H9 (cell line): ENCODE results near the gene IL10. TPM values are rescaled to one million over a fixed set of nuclear protein-coding genes. Genes with fewer than 3 reads are reported as not detected.

Experiments
- DNase-seq: peaks from one replicate; pipeline ENCODE4 v3.0.0-alpha.2; 2017
- H2AFZ ChIP-seq: one replicate; pipeline ENCODE4 v1.6.1; 2013; ENCODE audit warnings: mild to moderate bottlenecking, low read length, control low read depth, moderate library complexity
- H2AK5ac ChIP-seq: 2 replicates; pipeline ENCODE4 v1.6.1; 2013; ENCODE audit warnings: low read length, control low read depth, mixed read lengths; ENCODE audit not compliant: insufficient read length
- H2BK120ac ChIP-seq: one replicate; pipeline ENCODE4 v1.6.1; 2013; ENCODE audit warnings: low read depth, mild to moderate bottlenecking, low read length, control low read depth, inconsistent platforms; ENCODE audit not compliant: poor library complexity, severe bottlenecking
- H2BK12ac ChIP-seq: 2 replicates; pipeline ENCODE4 v1.6.1; 2013; ENCODE audit warnings: low read length, control low read depth, mixed read lengths, low read depth; ENCODE audit not compliant: insufficient read length
- H2BK15ac ChIP-seq: 2 replicates; pipeline ENCODE4 v1.6.1; 2013; ENCODE audit warnings: low read depth, low read length, control low read depth
- H2BK20ac ChIP-seq: one replicate; pipeline ENCODE4 v1.6.1; 2013; ENCODE audit warnings: low read depth, mild to moderate bottlenecking, low read length, control low read depth, inconsistent platforms; ENCODE audit not compliant: poor library complexity, severe bottlenecking
- H2BK5ac ChIP-seq: 2 replicates; pipeline ENCODE4 v1.6.1; 2013; ENCODE audit warnings: low read length, control low read depth, mixed read lengths; ENCODE audit not compliant: insufficient read length
- H3K14ac ChIP-seq: 2 replicates; pipeline ENCODE4 v1.6.1; 2013; ENCODE audit warnings: low read length, control low read depth; ENCODE audit not compliant: insufficient read depth
- H3K18ac ChIP-seq: 2 replicates; pipeline ENCODE4 v1.6.1; 2013; ENCODE audit warnings: low read depth, mild to moderate bottlenecking, mixed read lengths, low read length, control low read depth; ENCODE audit not compliant: insufficient read length
- H3K23ac ChIP-seq: 2 replicates; pipeline ENCODE4 v1.6.1; 2013; ENCODE audit warnings: low read length, control low read depth, mixed read lengths, low read depth; ENCODE audit not compliant: insufficient read length
- H3K23me2 ChIP-seq: 2 replicates; pipeline ENCODE4 v1.6.1; 2013; ENCODE audit warnings: low read depth, mild to moderate bottlenecking, mixed read lengths, low read length, control low read depth; ENCODE audit not compliant: insufficient read length, poor library complexity, severe bottlenecking
- H3K27ac ChIP-seq: 2 replicates; pipeline ENCODE4 v1.5.1; 2013; ENCODE audit warnings: low read length, control low read depth, mixed read lengths, low read depth; ENCODE audit not compliant: insufficient read length
- H3K27me3 ChIP-seq: 2 replicates; pipeline ENCODE4 v1.6.1; 2013; ENCODE audit warnings: low read length, control low read depth, inconsistent platforms; ENCODE audit not compliant: insufficient read depth
- H3K4ac ChIP-seq: 2 replicates; pipeline ENCODE4 v1.6.1; 2013; ENCODE audit warnings: low read depth, mild to moderate bottlenecking, control low read depth, inconsistent platforms, low read length, moderate library complexity
- H3K4me1 ChIP-seq: 2 replicates; pipeline ENCODE4 v1.6.1; 2013; ENCODE audit warnings: low read length, control low read depth, inconsistent platforms; ENCODE audit not compliant: insufficient read depth
- H3K4me2 ChIP-seq: 2 replicates; pipeline ENCODE4 v1.6.1; 2013; ENCODE audit warnings: low read length, control low read depth, mixed read lengths; ENCODE audit not compliant: insufficient read length, insufficient read depth
- H3K56ac ChIP-seq: 2 replicates; pipeline ENCODE4 v1.6.1; 2013; ENCODE audit warnings: low read depth, mild to moderate bottlenecking, mixed read lengths, low read length, control low read depth; ENCODE audit not compliant: insufficient read length
- H3K79me1 ChIP-seq: 2 replicates; pipeline ENCODE4 v1.6.1; 2013; ENCODE audit warnings: low read depth, mild to moderate bottlenecking, moderate library complexity, low read length, control low read depth, inconsistent platforms; ENCODE audit not compliant: insufficient read depth, poor library complexity, severe bottlenecking
- H3K79me2 ChIP-seq: 2 replicates; pipeline ENCODE4 v1.6.1; 2013; ENCODE audit warnings: low read length, control low read depth, inconsistent platforms; ENCODE audit not compliant: insufficient read depth
- H3K9ac ChIP-seq: 2 replicates; pipeline ENCODE4 v1.6.1; 2013; ENCODE audit warnings: low read length, control low read depth, mixed read lengths; ENCODE audit not compliant: insufficient read length; ENCODE audit errors: extremely low read depth
- H3K9me3 ChIP-seq: one replicate; pipeline ENCODE4 v1.6.1; 2013; ENCODE audit warnings: low read depth, low read length, inconsistent platforms; ENCODE audit not compliant: control insufficient read depth
- H3T11ph ChIP-seq: one replicate; pipeline ENCODE4 v1.6.1; 2013; ENCODE audit warnings: mild to moderate bottlenecking, low read length, control low read depth, inconsistent platforms
- H4K20me1 ChIP-seq: one replicate; pipeline ENCODE4 v1.6.1; 2013; ENCODE audit not compliant: control insufficient read depth, insufficient read length, insufficient read depth
- H4K5ac ChIP-seq: 2 replicates; pipeline ENCODE4 v1.6.1; 2013; ENCODE audit warnings: low read depth, mild to moderate bottlenecking, mixed read lengths, low read length, control low read depth; ENCODE audit not compliant: insufficient read length
- H4K8ac ChIP-seq: replicated peaks from 2 replicates; pipeline ENCODE4 v1.6.1; 2013; ENCODE audit warnings: low read length, control low read depth, mixed read lengths, low read depth; ENCODE audit not compliant: insufficient read length
- H4K91ac ChIP-seq: 2 replicates; pipeline ENCODE4 v1.6.1; 2013; ENCODE audit warnings: low read depth, mild to moderate bottlenecking, moderate library complexity, mixed read lengths, low read length, control low read depth; ENCODE audit not compliant: insufficient read length
- H3K27ac Mint-ChIP-seq, 3 experiments: 2 replicates in 2 of 3; 3 replicates in 1 of 3; pipeline ENCODE4 v1.8.0; 2020 to 2021; ENCODE audit warnings: mixed read lengths in 3 of 3, mild to moderate bottlenecking in 1 of 3, moderate library complexity in 1 of 3
- H3K27me3 Mint-ChIP-seq: 2 replicates; pipeline ENCODE4 v1.8.0; 2021; ENCODE audit warnings: low read depth, mild to moderate bottlenecking, moderate library complexity, mixed read lengths
- H3K36me3 Mint-ChIP-seq, 3 experiments: 2 replicates in 2 of 3; 3 replicates in 1 of 3; pipeline ENCODE4 v1.8.0; 2020 to 2021; ENCODE audit warnings: low read depth in 3 of 3, mixed read lengths in 3 of 3; ENCODE audit not compliant: insufficient read depth in 1 of 3
- H3K4me1 Mint-ChIP-seq, 2 experiments: 2 replicates each; pipeline ENCODE4 v1.8.0; 2020; ENCODE audit warnings: mixed read lengths in 2 of 2
- H3K4me3 Mint-ChIP-seq, 2 experiments: 2 replicates in 1 of 2; 3 replicates in 1 of 2; pipeline ENCODE4 v1.8.0; 2020 to 2021; ENCODE audit warnings: mild to moderate bottlenecking in 2 of 2, mixed read lengths in 2 of 2, moderate library complexity in 1 of 2
- H3K9me3 Mint-ChIP-seq, 2 experiments: 2 replicates in 1 of 2; 3 replicates in 1 of 2; pipeline ENCODE4 v1.8.0; 2020; ENCODE audit warnings: mild to moderate bottlenecking in 2 of 2, mixed read lengths in 2 of 2, moderate library complexity in 1 of 2
- WGBS: extraction: QIAGEN DNeasy Blood & Tissue Kit; methylation state at CpG from one replicate; pipeline ENCODE4 v1.1.7; 2013; ENCODE audit warnings: missing lambda C conversion rate, low lambda C conversion rate, mixed read lengths; ENCODE audit not compliant: insufficient read length; ENCODE audit errors: extremely low coverage; 5-methylcytosine and 5-hydroxymethylcytosine counted together
- total RNA-seq: library from RNA; stranded (reverse); gene quantifications from 2 replicates; pipeline ENCODE4 v1.2.1, GENCODE V29; 2021
- TF ChIP-seq, protein P1 (sequence below): fragments of 200-600 bp; sonication (generic); conservative IDR thresholded peaks from 3 replicates; pipeline ENCODE4 v1.8.0; 2021; ENCODE audit warnings: antibody characterized with exemption, mild to moderate bottlenecking

Gene IL10
- total RNA-seq, 1 experiment from 2014 or later: not detected

DNA sequence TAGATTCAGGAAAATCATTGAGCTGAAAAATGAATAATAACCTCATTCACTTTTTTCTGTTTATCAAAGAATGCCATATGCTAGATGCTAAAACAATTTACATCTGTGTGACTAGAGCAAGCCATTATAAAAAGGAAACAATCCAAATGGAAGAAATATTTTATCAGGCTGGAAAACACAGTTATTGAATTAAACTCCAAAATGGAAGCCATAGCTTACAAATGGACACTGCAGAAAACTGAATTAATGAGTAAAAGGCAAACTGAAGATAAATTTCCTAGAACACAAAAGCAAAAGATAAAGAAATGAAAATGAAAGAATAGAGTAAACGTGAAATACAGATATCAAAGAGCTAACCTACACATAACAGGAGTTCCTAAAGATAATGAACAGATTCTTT lies 33.1 kb upstream of the IL10 start:
- H4K8ac ChIP-seq: no peak overlapping the region
- Mint-ChIP-seq H3K4me3 (no peak overlapping the region), H3K4me1 (peaks cover 2 to 10% of the 10 kb centered on the region in 2 experiments; a peak in 3 of 4 replicates), H3K36me3 (no peaks in the 10 kb centered on the region), H3K9me3 (no peaks in the 10 kb centered on the region), H3K27ac (no peak overlapping the region), H3K27me3 (peaks cover 9% of the 10 kb centered on the region)
- H2AFZ ChIP-seq: no peak overlapping the region
- no peak overlapping the region for H2BK12ac ChIP-seq
- H3K27me3 ChIP-seq: no peaks in the 10 kb centered on the region
- DNase-seq: no peak
- H3K23me2 ChIP-seq: no peaks in the 10 kb centered on the region
- H3K27ac ChIP-seq: no peak overlapping the region
- H3K56ac ChIP-seq: no peak overlapping the region
- TF ChIP-seq, protein P1, sequence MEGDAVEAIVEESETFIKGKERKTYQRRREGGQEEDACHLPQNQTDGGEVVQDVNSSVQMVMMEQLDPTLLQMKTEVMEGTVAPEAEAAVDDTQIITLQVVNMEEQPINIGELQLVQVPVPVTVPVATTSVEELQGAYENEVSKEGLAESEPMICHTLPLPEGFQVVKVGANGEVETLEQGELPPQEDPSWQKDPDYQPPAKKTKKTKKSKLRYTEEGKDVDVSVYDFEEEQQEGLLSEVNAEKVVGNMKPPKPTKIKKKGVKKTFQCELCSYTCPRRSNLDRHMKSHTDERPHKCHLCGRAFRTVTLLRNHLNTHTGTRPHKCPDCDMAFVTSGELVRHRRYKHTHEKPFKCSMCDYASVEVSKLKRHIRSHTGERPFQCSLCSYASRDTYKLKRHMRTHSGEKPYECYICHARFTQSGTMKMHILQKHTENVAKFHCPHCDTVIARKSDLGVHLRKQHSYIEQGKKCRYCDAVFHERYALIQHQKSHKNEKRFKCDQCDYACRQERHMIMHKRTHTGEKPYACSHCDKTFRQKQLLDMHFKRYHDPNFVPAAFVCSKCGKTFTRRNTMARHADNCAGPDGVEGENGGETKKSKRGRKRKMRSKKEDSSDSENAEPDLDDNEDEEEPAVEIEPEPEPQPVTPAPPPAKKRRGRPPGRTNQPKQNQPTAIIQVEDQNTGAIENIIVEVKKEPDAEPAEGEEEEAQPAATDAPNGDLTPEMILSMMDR: no peak
- no peaks in the 10 kb centered on the region for H3K4me1 ChIP-seq
- no peaks in the 10 kb centered on the region for H3K9me3 ChIP-seq
- no peak overlapping the region for H3K23ac ChIP-seq
- no peaks in the 10 kb centered on the region for H3K79me1 ChIP-seq
- H3K79me2 ChIP-seq: no peaks in the 10 kb centered on the region
- H3K14ac ChIP-seq: no peak overlapping the region
- no peak overlapping the region for H3T11ph ChIP-seq
- no peak overlapping the region for H2BK15ac ChIP-seq
- H3K9ac ChIP-seq: no peak overlapping the region
- no peak overlapping the region for H2BK20ac ChIP-seq
- H3K4me2 ChIP-seq: no peak overlapping the region
- H4K20me1 ChIP-seq: no peaks in the 10 kb centered on the region
- H4K5ac ChIP-seq: no peak overlapping the region
- no peak overlapping the region for H2AK5ac ChIP-seq
- H3K18ac ChIP-seq: no peak overlapping the region
- no peak overlapping the region for H3K4ac ChIP-seq
- no peak overlapping the region for H2BK120ac ChIP-seq
- no peak overlapping the region for H4K91ac ChIP-seq
- no peak overlapping the region for H2BK5ac ChIP-seq
- WGBS: no CpG with 5 or more reads among the region's 1 CpG
